GM21526 (cell line): ENCODE measurements around the gene TTC39B.
"Not testable (repeated sequence)": the region's sequence is repeated elsewhere in the genome, so short reads cannot be mapped to it uniquely, and the experiment has no call there.

Experiments
- ATAC-seq: cut with Tn5 transposase; IDR thresholded peaks from one replicate; pipeline ENCODE4 v1.9.1; 2021; ENCODE audit warnings: moderate library complexity; ENCODE audit not compliant: unreplicated experiment, low FRiP score

TTC39B gene

GRCh38 chr9:15272377-15272928, 34.6 kb downstream of the TTC39B start:
- no peak for ATAC-seq

DNA sequence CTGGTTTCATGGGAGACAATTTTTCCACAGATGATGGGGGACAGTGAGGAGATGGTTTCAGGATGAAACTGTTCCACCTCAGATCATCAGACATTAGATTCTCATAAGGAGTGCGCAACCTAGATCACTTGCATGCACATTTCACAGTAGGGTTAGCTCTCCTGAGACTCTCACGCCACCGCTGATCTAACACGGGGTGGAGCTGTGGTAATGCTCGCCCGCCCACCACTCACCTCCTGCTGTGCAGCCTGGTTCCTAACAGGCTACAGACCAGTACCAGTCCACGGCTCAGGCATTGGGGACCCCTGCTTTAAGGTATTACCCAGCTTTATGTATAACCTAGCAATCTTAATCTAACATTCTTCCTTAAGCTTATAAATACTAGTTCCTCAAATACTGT, 35.6 kb downstream of the TTC39B start:
- no peak for ATAC-seq

- ATAC-seq, result no peak
Measured at GRCh38 chr9:15268782-15269181, 38.2 kb downstream of the TTC39B start.

- ATAC-seq, result no peak
Measured at GRCh38 chr9:15268317-15268716, 38.7 kb downstream of the TTC39B start.

GRCh38 chr9:15264918-15265317, 42.1 kb downstream of the TTC39B start:
- ATAC-seq, result no peak

GRCh38 chr9:15262581-15262980, 44.4 kb downstream of the TTC39B start:
- ATAC-seq, result no peak

DNA sequence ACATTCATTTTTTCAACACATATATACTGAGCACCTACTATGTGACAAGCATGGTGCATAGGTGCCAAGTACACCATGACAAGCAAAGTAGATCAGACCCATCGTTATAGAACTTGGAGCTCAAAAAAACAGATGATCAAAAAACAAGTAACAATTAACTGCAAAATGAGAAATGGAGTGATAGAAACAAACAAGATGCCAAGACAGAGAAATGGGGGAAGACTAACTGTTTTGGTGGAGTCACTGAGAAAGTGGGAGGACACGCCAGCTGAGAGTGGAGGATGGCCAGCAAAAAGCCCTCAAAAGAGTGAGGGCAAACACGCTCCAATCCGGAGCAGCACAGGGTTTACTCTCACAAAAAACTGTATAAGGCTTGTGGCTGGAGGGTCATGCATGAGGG, 50.6 kb downstream of the TTC39B start:
- no peak for ATAC-seq

DNA sequence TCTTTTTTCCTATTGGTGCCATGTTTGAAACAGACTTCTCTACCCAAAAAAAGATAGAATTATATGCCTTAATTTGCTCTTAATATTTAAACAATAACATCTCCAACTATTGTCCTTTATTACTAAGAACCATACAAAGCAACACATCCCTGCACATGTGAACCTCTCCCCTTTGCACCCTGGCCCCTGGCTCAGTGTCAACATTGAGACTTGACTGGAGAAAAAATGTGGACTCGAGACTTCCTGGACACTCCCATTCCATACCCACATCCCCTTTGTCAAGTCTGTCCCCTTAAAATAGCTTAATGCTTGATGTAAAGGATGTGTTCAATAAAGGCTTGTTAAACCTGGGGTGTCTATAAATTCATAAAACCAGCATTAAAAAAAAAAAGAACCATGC, 53.2 kb downstream of the TTC39B start:
- no peak for ATAC-seq

DNA sequence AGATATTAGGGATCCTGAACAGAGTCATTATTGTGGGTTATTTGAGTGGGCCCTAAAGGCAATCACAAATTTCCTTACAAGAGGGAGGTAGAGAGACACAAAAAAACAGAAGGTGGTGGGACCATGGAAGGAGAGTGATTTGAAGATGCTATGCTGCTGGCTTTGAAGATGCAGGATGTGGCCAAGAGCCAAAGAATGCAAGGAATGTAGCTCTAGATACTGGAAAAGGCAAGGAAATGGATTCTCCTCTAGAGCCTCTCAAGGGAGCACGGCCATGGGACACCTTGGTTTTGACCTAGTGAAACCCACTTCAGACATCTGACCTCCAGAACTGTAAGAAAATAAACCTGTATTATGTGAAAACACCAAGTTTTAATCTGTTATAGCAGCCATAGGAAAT, 53.8 kb downstream of the TTC39B start:
- no peak for ATAC-seq

- no peak for ATAC-seq
Measured at GRCh38 chr9:15249981-15250380, 57.0 kb downstream of the TTC39B start.

DNA sequence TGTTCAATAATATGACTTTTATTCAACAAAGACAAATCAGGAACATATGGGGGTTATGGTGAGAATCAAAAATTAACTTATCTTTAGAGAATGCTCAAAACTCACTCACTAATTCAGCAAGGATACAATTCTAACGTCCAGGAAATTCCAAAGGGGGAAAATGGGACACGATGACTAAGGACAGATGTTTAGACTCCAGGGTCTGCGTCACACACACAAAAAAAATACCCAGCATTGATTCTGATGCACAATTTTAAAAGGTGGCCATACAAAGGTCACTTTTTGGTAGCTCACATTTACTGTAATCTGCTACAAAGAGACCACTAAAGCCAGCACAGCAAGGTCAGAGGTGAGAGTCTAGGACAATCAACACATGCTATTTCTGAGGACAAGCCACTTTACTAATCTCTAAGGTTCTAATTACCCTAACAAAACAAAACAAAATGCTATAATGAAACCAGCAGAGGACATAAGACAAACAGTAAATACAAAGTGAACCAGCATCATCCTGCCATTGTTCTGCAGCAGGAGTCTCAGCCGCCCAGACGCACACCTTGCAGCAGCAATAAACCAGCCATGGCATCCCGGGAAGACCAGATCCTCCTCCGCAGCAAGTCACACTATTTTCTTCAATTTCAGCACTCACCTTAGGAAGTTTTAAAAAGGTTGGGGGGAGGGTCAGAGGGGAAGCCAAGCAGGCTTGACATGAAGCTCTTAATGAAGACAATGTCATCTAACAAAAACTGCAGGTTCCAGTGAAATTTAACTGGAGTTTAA, 57.8 kb downstream of the TTC39B start:
- no peak for ATAC-seq

- ATAC-seq, result no peak
Measured at GRCh38 chr9:15248621-15249020, 58.4 kb downstream of the TTC39B start.

- no peak for ATAC-seq
Measured at GRCh38 chr9:15248081-15248480, 58.9 kb downstream of the TTC39B start.

DNA sequence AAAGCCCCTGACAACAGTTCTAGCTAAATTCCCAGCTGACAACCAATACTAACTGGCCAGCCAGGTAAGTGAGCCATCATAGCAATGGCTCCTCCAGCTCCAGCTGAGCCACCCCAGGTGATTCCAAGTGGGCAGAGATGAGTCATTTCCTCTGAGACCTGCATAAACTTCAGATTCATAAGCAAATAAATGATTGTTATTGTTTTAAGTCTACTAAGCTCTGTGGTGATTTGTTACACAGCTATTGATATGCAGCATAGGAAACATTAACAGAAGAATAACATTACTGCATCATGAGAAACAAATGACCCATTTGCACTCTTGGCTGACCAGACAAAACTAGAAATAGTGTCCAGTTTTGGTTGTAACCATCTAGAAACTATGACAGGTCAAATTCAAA, 60.3 kb downstream of the TTC39B start:
- ATAC-seq, result no peak

DNA sequence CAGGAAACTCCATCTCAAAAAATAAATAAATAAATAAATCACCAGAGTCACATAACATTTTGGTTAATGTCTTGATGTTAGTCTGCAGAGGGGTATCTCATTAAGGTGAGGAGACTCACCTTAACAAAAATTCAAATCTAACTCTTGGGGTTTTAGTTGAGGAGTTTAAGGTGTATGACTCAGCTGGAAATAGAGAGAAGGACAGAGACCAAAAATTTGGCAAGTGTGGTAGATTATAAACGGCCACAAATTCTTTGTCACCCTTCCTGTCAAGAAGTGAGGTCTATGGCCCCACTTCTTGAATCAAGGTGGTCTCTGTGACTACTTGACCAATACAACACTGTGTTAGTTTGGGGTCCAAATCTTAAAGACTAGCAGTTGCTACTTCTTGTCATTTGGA, 60.8 kb downstream of the TTC39B start:
- ATAC-seq, result no peak

- no peak for ATAC-seq
Measured at GRCh38 chr9:15244001-15244441, 63.0 kb downstream of the TTC39B start.

DNA sequence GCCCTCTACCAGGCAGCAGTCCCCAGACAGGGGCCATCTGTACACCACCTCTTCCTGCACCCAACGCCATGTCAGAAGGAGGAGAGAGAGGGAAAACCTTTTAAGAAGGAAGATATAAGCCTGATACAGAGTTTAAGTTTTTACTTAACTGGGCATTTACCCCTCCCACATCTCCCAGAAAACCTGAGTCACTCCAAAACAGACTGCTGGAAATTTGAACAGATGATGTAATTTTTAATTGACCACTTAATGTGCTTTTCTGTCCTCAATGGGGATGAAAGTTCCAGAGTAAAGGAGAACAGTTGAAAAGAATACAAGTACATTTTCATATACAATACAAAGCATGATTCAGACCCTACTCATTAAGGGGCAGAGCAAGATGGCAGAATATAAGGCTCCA, 63.9 kb downstream of the TTC39B start:
- no peak for ATAC-seq

DNA sequence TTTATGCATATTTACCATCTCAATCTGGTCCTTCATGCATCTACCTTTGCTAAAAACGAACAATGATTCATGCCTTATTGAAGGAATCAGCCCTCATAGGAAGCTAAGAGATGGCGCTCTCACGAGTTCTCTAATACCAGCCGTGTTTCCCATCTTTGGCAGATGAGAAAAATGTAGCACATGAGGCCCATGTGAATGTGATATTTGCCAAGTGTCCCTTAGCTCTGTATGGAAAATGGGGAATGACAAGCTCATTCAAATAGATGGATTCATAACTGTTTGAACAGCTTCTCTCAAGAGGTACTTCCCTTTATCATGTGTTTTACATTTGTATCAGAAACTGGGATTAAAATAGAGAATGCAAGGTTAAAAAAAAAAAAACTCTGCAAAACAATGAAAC, 66.1 kb downstream of the TTC39B start:
- no peak for ATAC-seq

GRCh38 chr9:15239816-15240215, 67.2 kb downstream of the TTC39B start:
- ATAC-seq, result no peak

GRCh38 chr9:15238646-15239045, 68.4 kb downstream of the TTC39B start:
- ATAC-seq, result no peak

DNA sequence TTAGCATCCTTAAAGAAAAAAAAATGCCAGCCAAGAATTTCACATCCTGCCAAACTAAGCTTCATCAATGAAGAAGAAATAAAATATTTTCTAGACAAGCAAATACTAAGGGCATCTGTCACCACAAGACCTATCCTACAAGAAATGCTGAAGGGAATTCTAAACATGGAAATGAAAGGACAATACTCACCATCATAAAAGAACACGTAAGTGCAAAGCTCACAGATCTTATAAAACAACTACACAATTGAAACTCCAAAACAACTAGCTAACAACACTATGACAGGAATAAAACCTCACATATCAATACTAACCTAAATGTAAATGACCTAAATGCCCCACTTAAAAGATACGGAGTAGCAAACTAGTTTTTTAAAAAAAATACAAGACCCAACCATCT, 71.4 kb downstream of the TTC39B start:
- no peak for ATAC-seq

DNA sequence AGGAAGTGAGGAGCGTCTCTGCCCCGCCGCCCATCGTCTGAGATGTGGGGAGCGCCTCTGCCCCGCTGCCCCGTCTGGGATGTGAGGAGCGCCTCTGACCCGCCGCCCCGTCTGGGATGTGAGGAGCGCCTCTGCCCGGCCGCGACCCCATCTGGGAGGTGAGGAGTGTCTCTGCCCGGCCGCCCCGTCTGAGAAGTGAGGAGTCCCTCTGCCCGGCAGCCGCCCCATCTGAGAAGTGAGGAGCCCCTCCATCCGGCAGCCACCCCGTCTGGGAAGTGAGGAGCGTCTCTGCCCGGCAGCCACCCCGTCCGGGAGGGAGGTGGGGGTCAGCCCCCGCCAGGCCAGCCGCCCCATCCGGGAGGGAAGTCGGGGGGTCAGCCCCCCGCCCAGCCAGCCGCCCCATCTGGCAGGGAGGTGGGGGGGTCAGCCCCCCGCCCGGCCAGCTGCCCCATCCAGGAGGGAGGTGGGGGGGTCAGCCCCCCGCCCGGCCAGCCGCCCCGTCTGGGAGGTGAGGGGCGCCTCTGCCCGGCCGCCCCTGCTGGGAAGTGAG, 73.0 kb downstream of the TTC39B start:
- not testable (repeated sequence) for ATAC-seq
